Activated CD8-positive, alpha-beta memory T cell treated with anti-CD3 and anti-CD28 coated beads for 48 hours (primary cell): ENCODE results near the gene PM20D2.

ENCODE experiments used
- DNase-seq, 3 experiments: peaks; one replicate each; pipeline ENCODE4 v3.0.0-alpha.2; 2020; ENCODE audit warnings: low read depth in 2 of 3, low spot score in 2 of 3

PM20D2 gene

GRCh38 chr6:89199579-89199978 lies 53.7 kb downstream of the PM20D2 start:
- DNase-seq: no peak

- no peak for DNase-seq
Observed at GRCh38 chr6:89200706-89201215, 54.9 kb downstream of the PM20D2 start.

DNA sequence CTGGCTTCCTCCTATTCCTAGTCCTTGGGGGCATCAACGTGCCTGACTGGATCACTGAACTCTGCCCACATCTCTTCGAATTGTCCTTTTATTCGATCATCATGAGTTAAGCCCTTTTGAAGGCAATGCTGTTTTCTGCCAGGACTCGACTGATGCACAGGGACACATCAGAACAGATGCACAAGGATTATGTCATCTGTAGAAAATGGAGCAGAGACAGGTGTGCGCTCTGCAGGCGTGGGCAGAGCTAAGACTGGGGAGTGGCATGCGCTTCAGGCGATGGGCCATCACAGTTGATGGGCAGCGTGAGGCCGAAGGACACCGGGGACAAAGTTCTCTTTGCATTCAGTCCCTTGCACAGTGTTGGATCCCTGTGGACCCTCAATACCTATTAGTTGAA lies 58.2 kb downstream of the PM20D2 start:
- DNase-seq: no peak

- no peak for DNase-seq
Observed at GRCh38 chr6:89205819-89206218, 60.0 kb downstream of the PM20D2 start.

- no peak for DNase-seq
Observed at GRCh38 chr6:89208551-89208950, 62.7 kb downstream of the PM20D2 start.

DNA sequence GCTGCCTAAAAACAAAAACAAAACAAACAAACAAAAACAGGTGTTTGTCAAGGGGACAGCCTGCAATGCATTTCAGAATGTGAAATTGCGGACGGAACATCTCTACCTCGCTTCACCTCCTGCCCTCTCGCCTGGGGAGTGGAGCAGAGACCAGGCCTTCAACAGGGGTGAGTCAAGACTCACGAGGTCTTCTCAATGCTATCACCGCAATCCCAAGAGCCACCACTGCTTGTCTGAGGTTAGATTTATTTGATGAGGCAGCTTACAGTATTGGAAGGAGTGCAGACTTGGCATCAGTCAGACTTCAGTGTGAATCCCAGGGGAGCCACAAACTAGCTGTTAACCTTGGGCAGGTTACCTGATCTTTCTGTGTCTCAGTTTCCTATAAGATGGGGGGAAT lies 63.6 kb downstream of the PM20D2 start:
- no peak for DNase-seq

GRCh38 chr6:89212472-89212871 lies 66.6 kb downstream of the PM20D2 start:
- no peak for DNase-seq

DNA sequence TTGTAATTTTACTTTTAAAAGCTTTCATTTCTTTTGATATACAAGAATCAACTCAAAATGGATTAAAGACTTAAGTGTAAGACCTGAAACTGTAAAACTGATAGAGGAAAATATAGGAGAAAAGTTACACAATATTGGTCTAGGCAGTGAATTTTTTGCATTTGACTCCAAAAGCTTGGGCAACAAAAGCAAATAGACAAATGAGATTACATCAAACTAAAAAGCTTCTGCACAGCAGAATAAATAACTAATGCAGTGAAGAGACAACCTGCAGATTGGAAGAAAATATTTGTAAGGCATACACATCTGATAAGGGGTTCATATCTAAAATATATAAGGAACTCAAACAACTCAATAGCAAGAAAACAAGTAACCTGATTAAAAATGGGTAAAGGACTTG lies 68.3 kb downstream of the PM20D2 start:
- DNase-seq: no peak
